ENCODE data around the gene SLC8A2. TPM values are rescaled to one million over a fixed set of nuclear protein-coding genes. Genes with fewer than 3 reads are reported as not detected.

Gene SLC8A2, protein sequence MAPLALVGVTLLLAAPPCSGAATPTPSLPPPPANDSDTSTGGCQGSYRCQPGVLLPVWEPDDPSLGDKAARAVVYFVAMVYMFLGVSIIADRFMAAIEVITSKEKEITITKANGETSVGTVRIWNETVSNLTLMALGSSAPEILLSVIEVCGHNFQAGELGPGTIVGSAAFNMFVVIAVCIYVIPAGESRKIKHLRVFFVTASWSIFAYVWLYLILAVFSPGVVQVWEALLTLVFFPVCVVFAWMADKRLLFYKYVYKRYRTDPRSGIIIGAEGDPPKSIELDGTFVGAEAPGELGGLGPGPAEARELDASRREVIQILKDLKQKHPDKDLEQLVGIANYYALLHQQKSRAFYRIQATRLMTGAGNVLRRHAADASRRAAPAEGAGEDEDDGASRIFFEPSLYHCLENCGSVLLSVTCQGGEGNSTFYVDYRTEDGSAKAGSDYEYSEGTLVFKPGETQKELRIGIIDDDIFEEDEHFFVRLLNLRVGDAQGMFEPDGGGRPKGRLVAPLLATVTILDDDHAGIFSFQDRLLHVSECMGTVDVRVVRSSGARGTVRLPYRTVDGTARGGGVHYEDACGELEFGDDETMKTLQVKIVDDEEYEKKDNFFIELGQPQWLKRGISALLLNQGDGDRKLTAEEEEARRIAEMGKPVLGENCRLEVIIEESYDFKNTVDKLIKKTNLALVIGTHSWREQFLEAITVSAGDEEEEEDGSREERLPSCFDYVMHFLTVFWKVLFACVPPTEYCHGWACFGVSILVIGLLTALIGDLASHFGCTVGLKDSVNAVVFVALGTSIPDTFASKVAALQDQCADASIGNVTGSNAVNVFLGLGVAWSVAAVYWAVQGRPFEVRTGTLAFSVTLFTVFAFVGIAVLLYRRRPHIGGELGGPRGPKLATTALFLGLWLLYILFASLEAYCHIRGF
- 0.03 to 0.17 TPM (median 0.04 TPM) in 3 replicates for polyA plus RNA-seq
- 0.44 TPM for polyA plus RNA-seq (2011; ENCODE audit: low read depth)
- polyA plus RNA-seq (2011; cell fraction: cytosol; rRNA removed), result 0.06 and 0.15 TPM in 2 replicates
- polyA plus RNA-seq (2011; cell fraction: nucleus; rRNA removed), result 0.41 and 0.45 TPM in 2 replicates
- 0.14 and 0.28 TPM in 2 replicates for polyA plus RNA-seq (2012; ENCODE audit: low replicate concordance)
- polyA minus RNA-seq, result 0.07 to 1.3 TPM in 2 of 3 replicates, not detected in the other
- 0.58 TPM for polyA minus RNA-seq (2011; cell fraction: cytosol; rRNA and poly(A)+ RNA removed)
- polyA minus RNA-seq (2011; cell fraction: nucleus; rRNA and poly(A)+ RNA removed), result 0.21 TPM in 1 of 2 replicates, not detected in the other

DNA sequence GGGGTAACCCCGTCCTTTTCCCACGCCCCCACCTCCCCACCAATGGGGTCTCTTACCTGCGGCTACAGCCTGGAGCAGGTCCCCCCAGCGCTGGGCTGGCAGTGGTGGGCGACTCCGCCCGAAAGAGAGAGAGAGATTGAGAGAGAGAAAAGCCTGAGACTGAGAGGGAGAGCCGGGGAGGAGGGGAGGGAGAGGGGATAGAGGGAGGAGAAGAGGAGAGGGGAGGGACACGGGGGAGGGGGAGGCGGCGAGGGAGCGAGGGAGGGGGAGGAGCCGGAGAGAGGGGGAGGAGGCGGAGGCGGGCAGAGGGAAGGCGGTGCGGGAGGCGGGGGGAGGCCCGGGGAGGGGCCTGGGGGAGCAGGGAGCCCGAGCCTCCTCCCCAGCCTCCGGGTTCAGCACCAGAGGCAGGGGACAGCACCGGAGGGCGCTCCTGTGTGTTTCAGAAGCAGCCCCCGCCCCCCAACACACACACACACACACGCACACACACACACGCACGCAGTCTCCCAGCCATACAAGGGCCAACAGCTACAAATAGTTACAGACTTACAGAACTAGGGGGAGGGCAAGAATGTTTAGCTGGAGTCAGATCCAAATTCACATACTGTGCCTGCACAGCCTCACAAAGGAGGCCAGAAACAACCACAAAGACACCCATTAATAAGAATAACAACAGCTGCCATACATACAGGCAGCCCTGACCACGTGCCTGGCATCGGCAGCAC lies at the start of gene SLC8A2:
TSS of gene SLC8A2 (minus strand) at position 161 of the 725 bp plus-strand sequence. CDS start 5,490 bp downstream, outside the sequence.
- Histone ChIP-seq H3K9ac (ENCODE audit: control insufficient read depth, extremely low read depth, insufficient read depth, low read length) (no peak within 1 kb of the TSS), H3K36me3 (ENCODE audit: control insufficient read depth in 2 of 2, extremely low read depth in 1 of 2, insufficient read depth in 2 of 2, low read length in 2 of 2) (peaks cover 0 to 3% of the 10 kb centered on the region in 2 experiments), H3K27me3 (ENCODE audit: control insufficient read depth, extremely low read depth, insufficient read depth, low read length) (peaks cover 43% of the 10 kb centered on the region), H3K4me1 (ENCODE audit: control insufficient read depth, extremely low read depth, insufficient read depth, low read length) (no peaks in the 10 kb centered on the region), H3K27ac (ENCODE audit: control insufficient read depth, insufficient read depth, low read length) (no peak within 1 kb of the TSS), H3K79me2 (ENCODE audit: control insufficient read depth, insufficient read depth, low read length) (no peaks in the 10 kb centered on the region), H2AFZ (ENCODE audit: control insufficient read depth, low read length) (no peak within 1 kb of the TSS), H3K9me1 (ENCODE audit: control insufficient read depth, extremely low read depth, insufficient read depth, low read length) (no peaks in the 10 kb centered on the region), H4K20me1 (ENCODE audit: control insufficient read depth, extremely low read depth, insufficient read depth, low read length) (no peaks in the 10 kb centered on the region), H3K9me3 (ENCODE audit: control insufficient read depth, low read depth, low read length) (no peaks in the 10 kb centered on the region), H3K4me3 (ENCODE audit: control insufficient read depth in 2 of 3, extremely low read depth in 1 of 3, insufficient read depth in 2 of 3, low read depth in 1 of 3, low read length in 3 of 3) (no peak within 1 kb of the TSS), H3K4me2 (ENCODE audit: control insufficient read depth, extremely low read depth, insufficient read depth, low read depth, low read length) (peak within 1 kb of the TSS; percentile 22)
- dilution Hi-C loops (cut with MboI; ENCODE audit: extremely low pct_ligation_motif_present, low sequenced_read_pairs), result no loop called here
- TF ChIP-seq, protein P1, sequence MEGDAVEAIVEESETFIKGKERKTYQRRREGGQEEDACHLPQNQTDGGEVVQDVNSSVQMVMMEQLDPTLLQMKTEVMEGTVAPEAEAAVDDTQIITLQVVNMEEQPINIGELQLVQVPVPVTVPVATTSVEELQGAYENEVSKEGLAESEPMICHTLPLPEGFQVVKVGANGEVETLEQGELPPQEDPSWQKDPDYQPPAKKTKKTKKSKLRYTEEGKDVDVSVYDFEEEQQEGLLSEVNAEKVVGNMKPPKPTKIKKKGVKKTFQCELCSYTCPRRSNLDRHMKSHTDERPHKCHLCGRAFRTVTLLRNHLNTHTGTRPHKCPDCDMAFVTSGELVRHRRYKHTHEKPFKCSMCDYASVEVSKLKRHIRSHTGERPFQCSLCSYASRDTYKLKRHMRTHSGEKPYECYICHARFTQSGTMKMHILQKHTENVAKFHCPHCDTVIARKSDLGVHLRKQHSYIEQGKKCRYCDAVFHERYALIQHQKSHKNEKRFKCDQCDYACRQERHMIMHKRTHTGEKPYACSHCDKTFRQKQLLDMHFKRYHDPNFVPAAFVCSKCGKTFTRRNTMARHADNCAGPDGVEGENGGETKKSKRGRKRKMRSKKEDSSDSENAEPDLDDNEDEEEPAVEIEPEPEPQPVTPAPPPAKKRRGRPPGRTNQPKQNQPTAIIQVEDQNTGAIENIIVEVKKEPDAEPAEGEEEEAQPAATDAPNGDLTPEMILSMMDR (optimal IDR thresholded peaks at IDR 0.05 in 1 of 3, IDR thresholded peaks at IDR 0.05 in 1 of 3, conservative IDR thresholded peaks at IDR 0.05 in 1 of 3; ENCODE audit: extremely low read depth in 1 of 3, insufficient read depth in 2 of 3, low read length in 3 of 3), result no peak
- TF ChIP-seq EZH2 (IDR thresholded peaks at IDR 0.05; ENCODE audit: low read length), result no peak
- no peak for FAIRE-seq
- DNase-seq (ENCODE audit: low read depth, low spot score), result peak; percentile 28

DNA sequence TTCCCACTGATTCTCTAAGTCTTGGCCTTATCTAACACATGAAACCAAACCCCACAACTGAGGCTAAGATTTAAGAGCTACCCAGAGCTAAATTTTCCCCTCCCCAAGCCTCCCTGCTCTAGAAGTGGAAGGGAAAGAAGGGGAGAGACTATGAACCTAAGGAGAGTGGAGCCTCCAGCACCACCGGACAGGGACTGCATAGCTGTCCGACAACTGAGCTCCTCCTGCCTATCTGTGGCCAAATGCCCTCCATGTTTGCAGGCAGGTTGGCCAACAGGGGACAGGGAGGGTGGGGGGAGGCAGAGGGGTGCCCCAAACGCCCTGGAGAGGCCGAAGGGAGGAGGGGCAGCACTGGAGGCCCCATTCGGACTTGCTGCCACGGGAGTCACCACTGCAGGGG lies 49.1 kb upstream of the SLC8A2 start:
- no peak for DNase-seq (ENCODE audit: low read depth, low spot score)
- Histone ChIP-seq H2AFZ (ENCODE audit: control insufficient read depth, low read length) (no peak overlapping the region), H3K9ac (ENCODE audit: control insufficient read depth, extremely low read depth, insufficient read depth, low read length) (no peak overlapping the region), H3K36me3 (ENCODE audit: control insufficient read depth in 2 of 2, extremely low read depth in 1 of 2, insufficient read depth in 2 of 2, low read length in 2 of 2) (no peaks in the 10 kb centered on the region), H3K27ac (ENCODE audit: control insufficient read depth, insufficient read depth, low read length) (no peak overlapping the region), H3K27me3 (ENCODE audit: control insufficient read depth, extremely low read depth, insufficient read depth, low read length) (peaks cover 14% of the 10 kb centered on the region), H3K4me1 (ENCODE audit: control insufficient read depth, extremely low read depth, insufficient read depth, low read length) (peaks cover 4% of the 10 kb centered on the region), H3K4me2 (ENCODE audit: control insufficient read depth, extremely low read depth, insufficient read depth, low read depth, low read length) (no peak overlapping the region), H3K9me1 (ENCODE audit: control insufficient read depth, extremely low read depth, insufficient read depth, low read length) (no peaks in the 10 kb centered on the region), H4K20me1 (ENCODE audit: control insufficient read depth, extremely low read depth, insufficient read depth, low read length) (no peaks in the 10 kb centered on the region), H3K4me3 (ENCODE audit: control insufficient read depth in 2 of 3, extremely low read depth in 1 of 3, insufficient read depth in 2 of 3, low read depth in 1 of 3, low read length in 3 of 3) (no peak overlapping the region), H3K79me2 (ENCODE audit: control insufficient read depth, insufficient read depth, low read length) (no peaks in the 10 kb centered on the region), H3K9me3 (ENCODE audit: control insufficient read depth, low read depth, low read length) (no peaks in the 10 kb centered on the region)
- TF ChIP-seq, protein P1 (optimal IDR thresholded peaks at IDR 0.05 in 1 of 3, IDR thresholded peaks at IDR 0.05 in 1 of 3, conservative IDR thresholded peaks at IDR 0.05 in 1 of 3; ENCODE audit: extremely low read depth in 1 of 3, insufficient read depth in 2 of 3, low read length in 3 of 3), result no peak
- TF ChIP-seq EZH2 (IDR thresholded peaks at IDR 0.05; ENCODE audit: low read length), result no peak
- no peak for FAIRE-seq
- dilution Hi-C loops (cut with MboI; ENCODE audit: extremely low pct_ligation_motif_present, low sequenced_read_pairs), result no loop called here
